Amniotic epithelial cell (primary cell): ENCODE data around the gene FSD1L.
"Not testable (repeated sequence)": the region's sequence is repeated elsewhere in the genome, so short reads cannot be mapped to it uniquely, and the experiment has no call there.

Source experiments
- DNase-seq: peaks from one replicate; pipeline ENCODE4 v3.0.0-alpha.2; 2010; ENCODE audit warnings: low read depth

FSD1L gene

GRCh38 chr9:105484226-105484625, 36.4 kb downstream of the FSD1L start:
- DNase-seq, result no peak

- DNase-seq, result peak; percentile 4
These were observed 37.3 kb downstream of the FSD1L start for GRCh38 chr9:105485131-105485530.

DNA sequence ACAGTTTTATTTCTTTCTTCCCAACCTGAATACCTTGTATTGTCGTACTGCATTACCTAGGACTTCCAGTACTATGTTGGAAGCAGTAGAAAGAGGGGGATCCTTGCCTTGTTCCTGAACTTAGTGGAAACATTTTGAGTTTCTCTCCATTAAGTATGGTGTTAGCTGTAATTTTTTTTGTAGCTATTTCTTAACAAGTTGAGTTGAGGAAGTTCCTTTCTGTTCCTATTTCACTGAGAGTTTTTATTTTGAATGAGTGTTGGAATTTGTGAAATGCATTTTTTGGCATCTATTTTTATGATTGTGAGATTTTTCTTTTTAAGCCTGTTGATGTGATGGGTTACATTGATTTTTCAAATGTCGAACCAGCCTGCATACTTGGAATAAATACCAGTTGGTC, 49.0 kb downstream of the FSD1L start:
- DNase-seq, result no peak

DNA sequence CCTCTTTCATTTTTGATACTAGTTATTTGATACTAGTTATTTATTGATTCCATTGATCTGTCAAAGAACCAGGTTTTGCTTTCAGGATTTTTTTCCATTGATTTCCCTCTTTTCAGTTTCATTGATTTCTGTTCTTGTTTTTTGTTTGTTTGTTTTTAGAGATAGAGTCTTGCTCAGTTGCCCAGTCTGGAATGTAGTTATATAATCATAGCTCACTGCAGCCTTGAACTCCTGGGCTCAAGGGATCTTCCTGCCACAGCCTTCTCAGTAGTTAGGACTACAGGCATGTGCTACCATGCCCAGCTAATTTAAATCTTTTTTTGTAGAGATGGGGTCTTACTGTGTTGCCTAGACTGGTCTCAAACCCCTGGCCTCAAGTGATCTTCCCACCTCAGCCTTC, 49.9 kb downstream of the FSD1L start:
- no peak for DNase-seq

DNA sequence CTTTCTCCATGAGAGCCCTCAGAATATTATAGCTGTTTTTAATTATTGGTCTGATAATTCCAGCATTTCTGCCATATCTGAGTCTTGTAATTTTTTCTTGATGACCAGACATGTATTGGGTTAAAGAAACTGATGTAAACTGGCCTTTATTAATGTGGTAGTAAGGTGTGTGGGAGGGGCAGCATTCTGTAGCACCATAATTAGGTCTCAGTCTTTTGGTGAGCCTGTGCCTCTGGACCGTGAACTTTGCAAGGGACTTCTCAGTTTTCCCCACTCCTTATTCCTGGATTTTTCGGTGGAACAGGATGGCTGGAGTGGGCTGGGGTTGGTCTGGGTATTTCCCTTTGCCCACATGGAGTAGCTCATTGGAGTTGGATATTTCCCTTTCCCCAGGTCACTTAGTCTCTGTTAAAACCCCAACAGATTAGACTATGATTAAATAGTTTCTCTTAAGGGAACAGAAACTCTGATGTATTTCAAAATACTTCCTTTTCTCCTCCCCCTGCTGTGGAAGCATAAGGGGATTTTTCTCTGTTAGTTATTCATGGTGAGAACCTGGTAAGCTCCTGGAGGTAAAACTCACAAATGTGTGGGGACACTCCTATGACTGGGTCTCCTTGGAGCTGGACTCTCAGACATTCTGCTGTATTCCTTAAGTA, 52.4 kb downstream of the FSD1L start:
- peak; percentile 69 for DNase-seq

DNA sequence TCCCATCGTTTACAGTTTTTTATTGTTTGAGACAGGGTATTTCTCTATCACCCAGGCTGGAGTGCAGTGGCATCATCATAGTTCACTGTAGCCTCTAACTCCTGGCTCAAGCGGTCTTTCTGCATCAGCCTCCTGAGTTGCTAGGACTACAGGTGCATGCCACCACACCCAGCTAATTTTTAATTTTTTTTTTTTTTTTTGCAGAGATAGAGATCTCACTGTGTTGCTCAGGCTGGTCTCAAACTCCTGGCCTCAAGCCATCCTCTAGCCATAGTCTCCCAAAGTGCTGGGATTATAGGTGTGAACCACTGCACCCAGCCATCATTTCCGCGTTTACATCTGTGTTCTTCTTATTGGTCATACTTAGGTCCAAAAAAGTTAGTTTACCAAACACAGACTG, 53.6 kb downstream of the FSD1L start:
- no peak for DNase-seq

DNA sequence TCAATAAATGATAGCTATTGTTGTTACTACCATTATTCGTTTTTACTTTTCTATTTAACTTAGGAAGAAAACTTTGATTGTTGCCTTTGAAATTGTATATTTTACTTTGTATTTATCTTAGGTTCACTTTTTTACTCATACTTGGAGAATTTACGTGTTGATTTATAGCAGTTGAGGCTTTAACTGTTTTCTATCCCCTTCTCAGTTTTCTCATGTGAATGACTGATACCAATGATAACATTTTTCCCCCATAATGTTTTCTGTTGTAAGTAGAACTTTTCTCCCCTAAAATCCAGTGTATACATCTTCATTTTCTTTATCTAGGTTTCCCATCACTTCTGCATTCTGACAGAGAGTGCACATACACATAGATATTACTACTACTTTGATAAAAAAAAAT, 54.4 kb downstream of the FSD1L start:
- peak; percentile 75 for DNase-seq

DNA sequence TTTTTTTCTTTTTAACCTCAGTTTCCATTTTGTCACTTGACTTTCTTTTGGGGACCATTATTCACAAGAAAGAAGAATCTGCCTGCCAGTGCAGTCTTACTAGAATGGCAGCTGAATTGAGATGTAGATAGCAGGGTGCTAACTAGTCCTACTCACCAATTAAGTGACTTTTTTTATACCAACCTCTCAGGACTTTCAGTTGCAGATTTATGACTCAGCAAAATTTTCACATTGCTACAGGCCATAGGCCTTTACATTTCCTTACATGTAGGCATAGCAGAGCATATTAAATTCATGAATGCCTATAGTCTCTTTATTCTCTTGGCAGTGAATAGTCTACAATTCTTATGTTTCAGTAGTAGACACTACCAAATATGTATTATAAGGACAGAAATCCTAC, 56.0 kb downstream of the FSD1L start:
- DNase-seq, result peak; percentile 17

GRCh38 chr9:105507096-105507790, 59.4 kb downstream of the FSD1L start:
- no peak for DNase-seq

- DNase-seq, result no peak
These were observed 60.7 kb downstream of the FSD1L start for GRCh38 chr9:105508530-105508929.

- DNase-seq, result peak; percentile 95
These were observed 62.2 kb downstream of the FSD1L start for GRCh38 chr9:105510024-105510423.

DNA sequence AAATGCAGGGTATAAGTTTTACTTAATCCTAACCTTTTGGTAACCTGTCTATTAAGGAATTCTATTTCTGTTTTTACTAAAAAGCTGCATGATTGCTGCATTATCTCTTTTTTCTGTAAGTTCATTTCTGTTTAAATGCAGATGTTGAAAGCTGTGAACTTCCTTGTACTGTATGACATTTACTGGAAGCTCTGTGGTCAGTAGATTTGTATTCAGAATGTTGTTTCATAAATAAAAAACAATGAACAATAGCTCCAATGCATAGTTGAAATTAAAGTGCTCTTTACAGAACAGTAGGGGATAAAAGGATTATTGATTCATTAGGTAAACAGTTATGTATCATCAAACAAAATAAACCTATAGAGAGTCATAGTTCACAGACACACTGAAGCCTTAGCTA, 63.6 kb downstream of the FSD1L start:
- DNase-seq, result peak; percentile 13

GRCh38 chr9:105515811-105516413, 68.1 kb downstream of the FSD1L start:
- no peak for DNase-seq

GRCh38 chr9:105519710-105520369, 72.0 kb downstream of the FSD1L start:
- DNase-seq, result not testable (repeated sequence)

GRCh38 chr9:105520992-105521391, 73.2 kb downstream of the FSD1L start:
- not testable (repeated sequence) for DNase-seq

GRCh38 chr9:105522618-105523385, 75.0 kb downstream of the FSD1L start:
- not testable (repeated sequence) for DNase-seq

DNA sequence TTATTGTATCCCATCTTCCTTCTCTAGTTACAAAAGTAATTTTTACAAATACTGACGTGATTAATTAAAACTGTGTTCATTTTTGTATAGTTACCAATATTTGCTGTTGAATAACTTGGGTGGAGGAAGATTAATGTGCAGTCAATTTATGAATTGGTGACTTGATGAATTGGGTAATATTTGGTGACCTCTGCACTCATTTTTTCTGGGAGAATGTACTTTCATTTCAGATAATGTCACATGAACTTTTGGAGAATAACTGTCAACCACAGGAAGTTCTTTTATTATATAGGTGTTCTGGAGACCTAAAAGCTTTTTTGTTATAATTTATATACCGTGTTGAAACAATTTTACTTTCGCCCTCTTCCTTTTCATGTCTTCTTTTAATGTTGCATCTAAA, 83.7 kb downstream of the FSD1L start:
- no peak for DNase-seq

DNA sequence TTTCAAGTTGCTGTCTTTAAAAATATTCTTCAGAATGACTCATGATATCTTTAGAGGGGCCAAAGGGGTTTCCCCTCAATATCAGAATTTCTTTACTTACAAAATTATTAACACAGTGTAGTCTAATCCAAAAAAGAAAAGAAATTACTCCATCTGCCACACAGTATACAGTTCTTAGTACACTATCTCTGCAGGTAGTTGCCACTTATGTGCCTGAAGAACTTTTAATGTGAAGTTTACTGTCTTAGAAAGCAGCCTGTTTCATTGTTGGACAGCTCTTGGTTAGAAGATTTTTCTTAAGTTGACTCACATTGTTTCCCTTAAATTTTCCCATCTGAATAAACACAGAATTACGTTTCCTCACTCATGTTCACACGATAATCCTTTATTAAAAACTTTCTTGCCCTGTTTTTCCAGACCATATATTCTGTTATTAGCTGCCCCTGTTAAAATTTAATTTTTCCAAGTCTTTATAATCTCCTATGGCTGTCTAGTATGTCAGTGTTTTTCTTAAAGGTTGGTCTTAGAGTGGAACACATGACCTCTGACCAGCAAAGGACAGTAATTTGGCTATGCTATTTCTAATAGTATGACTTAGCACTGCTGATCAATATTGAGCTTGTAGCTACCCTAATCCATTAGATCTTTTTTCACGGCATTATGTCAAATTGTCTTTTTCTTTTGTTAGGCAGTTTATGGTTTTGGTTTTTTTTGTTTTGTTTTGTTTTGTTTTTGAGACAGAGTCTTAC, 88.3 kb downstream of the FSD1L start:
- no peak for DNase-seq

DNA sequence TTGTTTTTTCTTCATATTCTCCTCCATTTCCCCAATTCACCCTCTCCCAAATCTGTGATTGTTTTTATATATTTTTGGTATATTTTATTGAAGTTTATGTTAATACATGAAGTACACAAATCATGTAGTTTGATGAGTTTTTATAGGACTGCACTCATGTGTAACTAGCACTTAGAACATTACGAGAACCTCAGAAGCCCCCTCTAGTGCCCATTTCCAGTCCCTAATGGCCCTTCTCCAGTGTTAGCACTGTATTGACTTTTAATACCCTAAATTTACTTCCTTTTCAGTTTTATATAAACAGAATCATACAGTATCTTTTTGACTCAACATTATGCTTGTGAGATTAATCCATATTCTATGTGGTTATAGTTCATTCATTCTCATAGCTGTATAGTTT, 91.6 kb downstream of the FSD1L start:
- DNase-seq, result no peak

DNA sequence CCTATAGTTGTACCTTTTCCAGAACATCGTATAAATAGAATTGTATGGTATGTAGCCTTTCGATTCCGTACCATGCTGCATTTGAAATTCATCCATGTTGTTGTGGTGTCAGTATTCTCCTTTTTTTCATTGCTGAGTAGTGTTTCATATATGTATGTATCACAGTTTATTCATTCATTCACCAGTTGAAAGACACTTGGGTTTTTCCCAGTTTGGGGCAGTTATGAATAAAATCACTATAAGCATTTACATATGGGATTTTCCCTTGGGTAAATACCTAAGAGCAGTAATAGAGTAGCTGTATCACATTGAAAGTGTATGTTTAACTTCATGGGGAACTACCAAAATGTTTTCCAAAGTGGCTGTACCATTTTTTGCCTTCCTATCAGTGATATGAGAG, 94.0 kb downstream of the FSD1L start:
- DNase-seq, result no peak

DNA sequence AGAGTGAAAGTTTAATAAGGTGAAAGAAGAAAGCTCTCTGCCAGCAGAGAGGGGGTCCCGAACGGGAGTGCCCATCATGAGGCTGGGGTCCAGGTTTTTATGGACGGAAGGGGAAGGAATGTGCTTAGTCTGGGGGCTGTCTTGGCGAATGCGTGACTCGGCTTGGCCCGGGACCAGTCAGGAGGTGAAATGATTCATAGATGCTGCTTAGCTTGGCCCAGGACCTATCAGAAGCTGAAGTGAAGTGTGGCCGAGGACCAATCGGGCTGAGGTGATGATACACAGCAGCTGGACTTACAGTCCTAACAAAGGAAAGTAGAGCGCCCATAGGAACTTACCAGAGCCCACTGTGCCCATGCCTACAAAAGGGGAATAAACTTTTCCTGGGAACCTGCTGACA, 106.2 kb downstream of the FSD1L start:
- DNase-seq, result no peak
